SJSA1 (cell line): ENCODE results near the gene LOXHD1. TPM values are rescaled to one million over a fixed set of nuclear protein-coding genes. Genes with fewer than 3 reads are reported as not detected.

Experiments
- DNase-seq, 2 experiments: peaks; one replicate each; pipeline ENCODE4 v3.0.0-alpha.2; 2015 to 2020; ENCODE audit warnings: low spot score in 2 of 2, low read depth in 1 of 2
- H3K27ac ChIP-seq: fragments of 250-450 bp; sonication (Bioruptor Pico); 2 replicates; pipeline ENCODE4 v1.5.1; 2020; ENCODE audit warnings: mild to moderate bottlenecking, moderate library complexity
- H3K27me3 ChIP-seq: fragments of 250-450 bp; sonication (Bioruptor Pico); replicated peaks from 2 replicates; pipeline ENCODE4 v1.5.1; 2020; ENCODE audit warnings: mild to moderate bottlenecking, moderate library complexity
- H3K36me3 ChIP-seq: fragments of 250-450 bp; sonication (Bioruptor Pico); 2 replicates; pipeline ENCODE4 v1.5.1; 2020; ENCODE audit warnings: mild to moderate bottlenecking
- H3K4me1 ChIP-seq: fragments of 250-450 bp; sonication (Bioruptor Pico); replicated peaks from 2 replicates; pipeline ENCODE4 v1.6.1; 2021; ENCODE audit warnings: mild to moderate bottlenecking
- H3K4me3 ChIP-seq: fragments of 250-450 bp; sonication (Bioruptor Pico); 2 replicates; pipeline ENCODE4 v1.5.1; 2020; ENCODE audit warnings: mild to moderate bottlenecking
- H3K9me3 ChIP-seq: fragments of 250-450 bp; sonication (Bioruptor Pico); replicated peaks from 2 replicates; pipeline ENCODE4 v1.5.1; 2020; ENCODE audit warnings: mild to moderate bottlenecking
- total RNA-seq: library from RNA; depleted of rRNA; stranded (reverse); fragments of >200 nt; shearing (Covaris generic); gene quantifications from 2 replicates; pipeline ENCODE4 v1.2.3, GENCODE V29; 2014; rRNA removed

The LOXHD1 gene
- not detected in 2 replicates for total RNA-seq

GRCh38 chr18:46657115-46657955, at the start of gene LOXHD1:
Gene LOXHD1, minus strand, starts transcription at chr18:46657220. Its CDS starts 187 bp downstream, at chr18:46657033.
- Histone ChIP-seq H3K9me3 (no peaks in the 10 kb centered on the region), H3K4me1 (no peaks in the 10 kb centered on the region), H3K4me3 (no peak within 1 kb of the TSS), H3K27ac (no peak within 1 kb of the TSS), H3K36me3 (no peaks in the 10 kb centered on the region), H3K27me3 (peaks cover 12% of the 10 kb centered on the region; the same call in 1 of the 2 replicates)
- DNase-seq: no peak

- Histone ChIP-seq H3K4me3 (no peak overlapping the region), H3K27ac (no peak overlapping the region), H3K4me1 (0 out of 2 replicates have a peak, but pooled peaks cover 11% of the 10 kb centered on the region), H3K27me3 (no peaks in the 10 kb centered on the region), H3K36me3 (no peaks in the 10 kb centered on the region), H3K9me3 (no peaks in the 10 kb centered on the region)
- DNase-seq: no peak
Measured at GRCh38 chr18:46705521-46705920, 48.5 kb upstream of the LOXHD1 start.

GRCh38 chr18:46704816-46705215, 47.8 kb upstream of the LOXHD1 start:
- H3K4me1 ChIP-seq: 0 out of 2 replicates have a peak, but pooled peaks cover 11% of the 10 kb centered on the region
- H3K27me3 ChIP-seq: no peaks in the 10 kb centered on the region
- H3K27ac ChIP-seq: no peak overlapping the region
- H3K9me3 ChIP-seq: no peaks in the 10 kb centered on the region
- DNase-seq: no peak
- no peak overlapping the region for H3K4me3 ChIP-seq
- H3K36me3 ChIP-seq: no peaks in the 10 kb centered on the region

- Histone ChIP-seq H3K36me3 (no peaks in the 10 kb centered on the region), H3K27me3 (no peaks in the 10 kb centered on the region), H3K27ac (no peak overlapping the region), H3K9me3 (no peaks in the 10 kb centered on the region), H3K4me1 (0 out of 2 replicates have a peak, but pooled peaks cover 11% of the 10 kb centered on the region), H3K4me3 (no peak overlapping the region)
- DNase-seq: no peak
Measured at GRCh38 chr18:46704189-46704588, 47.2 kb upstream of the LOXHD1 start.

- Histone ChIP-seq H3K4me1 (0 out of 2 replicates have a peak, but pooled peaks cover 11% of the 10 kb centered on the region), H3K36me3 (no peaks in the 10 kb centered on the region), H3K4me3 (no peak overlapping the region), H3K9me3 (no peaks in the 10 kb centered on the region), H3K27me3 (no peaks in the 10 kb centered on the region), H3K27ac (no peak overlapping the region)
- DNase-seq: no peak
Measured at GRCh38 chr18:46702471-46702870, 45.5 kb upstream of the LOXHD1 start.

GRCh38 chr18:46700066-46700824, 43.2 kb upstream of the LOXHD1 start:
- H3K36me3 ChIP-seq: no peaks in the 10 kb centered on the region
- no peak overlapping the region for H3K27ac ChIP-seq
- H3K4me1 ChIP-seq: no peaks in the 10 kb centered on the region
- no peak for DNase-seq
- no peak overlapping the region for H3K4me3 ChIP-seq
- no peaks in the 10 kb centered on the region for H3K9me3 ChIP-seq
- H3K27me3 ChIP-seq: no peaks in the 10 kb centered on the region

GRCh38 chr18:46696702-46697101, 39.7 kb upstream of the LOXHD1 start:
- no peaks in the 10 kb centered on the region for H3K36me3 ChIP-seq
- H3K27ac ChIP-seq: no peak overlapping the region
- no peak overlapping the region for H3K4me3 ChIP-seq
- no peaks in the 10 kb centered on the region for H3K4me1 ChIP-seq
- no peaks in the 10 kb centered on the region for H3K9me3 ChIP-seq
- H3K27me3 ChIP-seq: no peaks in the 10 kb centered on the region
- no peak for DNase-seq

- H3K27ac ChIP-seq: no peak overlapping the region
- no peaks in the 10 kb centered on the region for H3K27me3 ChIP-seq
- no peaks in the 10 kb centered on the region for H3K9me3 ChIP-seq
- H3K4me1 ChIP-seq: no peaks in the 10 kb centered on the region
- H3K36me3 ChIP-seq: no peaks in the 10 kb centered on the region
- no peak overlapping the region for H3K4me3 ChIP-seq
- no peak for DNase-seq
Measured at GRCh38 chr18:46696268-46696667, 39.2 kb upstream of the LOXHD1 start.

GRCh38 chr18:46693996-46694395, 37.0 kb upstream of the LOXHD1 start:
- no peak overlapping the region for H3K4me3 ChIP-seq
- DNase-seq: no peak
- H3K27me3 ChIP-seq: no peaks in the 10 kb centered on the region
- no peaks in the 10 kb centered on the region for H3K9me3 ChIP-seq
- H3K27ac ChIP-seq: no peak overlapping the region
- no peaks in the 10 kb centered on the region for H3K4me1 ChIP-seq
- H3K36me3 ChIP-seq: no peaks in the 10 kb centered on the region

GRCh38 chr18:46688853-46689525, 32.0 kb upstream of the LOXHD1 start:
- Histone ChIP-seq H3K4me3 (no peak overlapping the region), H3K4me1 (no peaks in the 10 kb centered on the region), H3K27ac (no peak overlapping the region), H3K36me3 (no peaks in the 10 kb centered on the region), H3K27me3 (no peaks in the 10 kb centered on the region), H3K9me3 (no peaks in the 10 kb centered on the region)
- no peak for DNase-seq

GRCh38 chr18:46686186-46686585, 29.2 kb upstream of the LOXHD1 start:
- H3K36me3 ChIP-seq: no peaks in the 10 kb centered on the region
- no peaks in the 10 kb centered on the region for H3K9me3 ChIP-seq
- no peak overlapping the region for H3K27ac ChIP-seq
- DNase-seq: no peak
- H3K27me3 ChIP-seq: no peaks in the 10 kb centered on the region
- H3K4me3 ChIP-seq: no peak overlapping the region
- H3K4me1 ChIP-seq: no peaks in the 10 kb centered on the region

GRCh38 chr18:46683252-46683651, 26.2 kb upstream of the LOXHD1 start:
- no peak for DNase-seq
- H3K9me3 ChIP-seq: no peaks in the 10 kb centered on the region
- no peak overlapping the region for H3K27ac ChIP-seq
- H3K4me3 ChIP-seq: no peak overlapping the region
- no peaks in the 10 kb centered on the region for H3K36me3 ChIP-seq
- no peaks in the 10 kb centered on the region for H3K27me3 ChIP-seq
- no peaks in the 10 kb centered on the region for H3K4me1 ChIP-seq

GRCh38 chr18:46680784-46681695, 24.0 kb upstream of the LOXHD1 start:
- no peaks in the 10 kb centered on the region for H3K9me3 ChIP-seq
- peaks cover 10% of the 10 kb centered on the region for H3K4me1 ChIP-seq
- no peak overlapping the region for H3K27ac ChIP-seq
- DNase-seq: no peak
- no peaks in the 10 kb centered on the region for H3K36me3 ChIP-seq
- no peak overlapping the region for H3K4me3 ChIP-seq
- H3K27me3 ChIP-seq: no peaks in the 10 kb centered on the region
